22Rv1 (cell line): ENCODE results near the gene ZNF212.

Experiments used
- CTCF ChIP-seq: fragments of 450-650 bp; IDR thresholded peaks from 2 replicates; pipeline ENCODE4 v1.5.1; 2017; ENCODE audit warnings: mild to moderate bottlenecking
- ZFX ChIP-seq: fragments of 450-650 bp; IDR thresholded peaks from 2 replicates; pipeline ENCODE4 v1.6.1; 2017; ENCODE audit warnings: antibody characterized with exemption, borderline replicate concordance

- no peak for TF ChIP-seq CTCF
- TF ChIP-seq ZFX = no peak
Observed at GRCh38 chr7:149245244-149245643, 5.8 kb downstream of the ZNF212 start.
